Mucosa of descending colon (tissue), 3 donors: ENCODE results near the gene SEPHS1. TPM values are rescaled to one million over a fixed set of nuclear protein-coding genes. Genes with fewer than 3 reads are reported as not detected.

ENCODE experiments used
- ATAC-seq: fragments of 200-7000 bp; cut with Tn5 transposase; one replicate; pipeline ENCODE4 v1.9.1; 2020; ENCODE audit warnings: mild to moderate bottlenecking, moderate library complexity
- DNase-seq, 3 donors: peaks; one replicate each; pipeline ENCODE4 v3.0.0-alpha.2; 2020
- H3K36me3 ChIP-seq: fragments of 200-600 bp; one replicate; pipeline ENCODE4 v1.8.0; 2021; ENCODE audit warnings: low read depth, mild to moderate bottlenecking
- H3K4me1 ChIP-seq: fragments of 200-600 bp; one replicate; pipeline ENCODE4 v1.8.0; 2021; ENCODE audit warnings: low read depth, mild to moderate bottlenecking
- H3K4me3 ChIP-seq: fragments of 200-600 bp; one replicate; pipeline ENCODE4 v1.8.0; 2021; ENCODE audit warnings: mild to moderate bottlenecking
- H3K9me3 ChIP-seq: fragments of 200-600 bp; one replicate; pipeline ENCODE4 v1.8.0; 2021; ENCODE audit warnings: mild to moderate bottlenecking
- intact Hi-C, 2 donors: fragments of 100-400 bp; cut with DNase I in 1 of 2; cut with micrococcal nuclease in 1 of 2; formaldehyde crosslinking; loops; one replicate each; pipeline versions ENCODE4 v1.11.0 to v1.11.1; 2022; cut with DNase I, micrococcal nuclease
- total RNA-seq, 3 donors: library from RNA; stranded (reverse); fragmentation: NEBNext Ultra II Directional in 2 of 3; extraction: Animal tissue kit (Norgen Biotek cat#: 25700) in 2 of 3; gene quantifications; one replicate each; pipeline versions ENCODE4 v1.2.1 to v1.2.4, GENCODE V29; 2021 to 2023
- TF ChIP-seq, protein P1 (sequence below): fragments of 200-600 bp; IDR thresholded peaks from one replicate; pipeline ENCODE4 v1.8.0; 2022; ENCODE audit warnings: antibody characterized with exemption, mild to moderate bottlenecking
- donor health status: DM: no; HTN: no; CAD: no; lungs with moderate emphysema.
- donor health status: DM: no; HTN: no; CAD: no.
- donor health status: DM: no; HTN: yes; CAD: no.

SEPHS1 gene
- total RNA-seq, 3 donors from 2014 or later: 32.3 to 40.3 (median 36.6) TPM

- TF ChIP-seq, protein P1, sequence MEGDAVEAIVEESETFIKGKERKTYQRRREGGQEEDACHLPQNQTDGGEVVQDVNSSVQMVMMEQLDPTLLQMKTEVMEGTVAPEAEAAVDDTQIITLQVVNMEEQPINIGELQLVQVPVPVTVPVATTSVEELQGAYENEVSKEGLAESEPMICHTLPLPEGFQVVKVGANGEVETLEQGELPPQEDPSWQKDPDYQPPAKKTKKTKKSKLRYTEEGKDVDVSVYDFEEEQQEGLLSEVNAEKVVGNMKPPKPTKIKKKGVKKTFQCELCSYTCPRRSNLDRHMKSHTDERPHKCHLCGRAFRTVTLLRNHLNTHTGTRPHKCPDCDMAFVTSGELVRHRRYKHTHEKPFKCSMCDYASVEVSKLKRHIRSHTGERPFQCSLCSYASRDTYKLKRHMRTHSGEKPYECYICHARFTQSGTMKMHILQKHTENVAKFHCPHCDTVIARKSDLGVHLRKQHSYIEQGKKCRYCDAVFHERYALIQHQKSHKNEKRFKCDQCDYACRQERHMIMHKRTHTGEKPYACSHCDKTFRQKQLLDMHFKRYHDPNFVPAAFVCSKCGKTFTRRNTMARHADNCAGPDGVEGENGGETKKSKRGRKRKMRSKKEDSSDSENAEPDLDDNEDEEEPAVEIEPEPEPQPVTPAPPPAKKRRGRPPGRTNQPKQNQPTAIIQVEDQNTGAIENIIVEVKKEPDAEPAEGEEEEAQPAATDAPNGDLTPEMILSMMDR: no peak
- intact Hi-C loops: no loop called here
- Histone ChIP-seq H3K9me3 (no peaks in the 10 kb centered on the region), H3K4me3 (no peak overlapping the region), H3K36me3 (no peaks in the 10 kb centered on the region), H3K4me1 (no peaks in the 10 kb centered on the region)
- DNase-seq (no peak), ATAC-seq (no peak)
These were observed 44.6 kb upstream of the SEPHS1 start for GRCh38 chr10:13392701-13393100.

GRCh38 chr10:13390604-13391522, 42.8 kb upstream of the SEPHS1 start:
- no peak for ATAC-seq
- TF ChIP-seq, protein P1: no peak
- DNase-seq: peak in 1 of 3 donors; percentile 16
- Histone ChIP-seq H3K9me3 (no peaks in the 10 kb centered on the region), H3K4me3 (no peak overlapping the region), H3K36me3 (no peaks in the 10 kb centered on the region), H3K4me1 (no peaks in the 10 kb centered on the region)
- intact Hi-C loops: no loop called here

- Histone ChIP-seq H3K4me1 (peaks cover 8% of the 10 kb centered on the region), H3K4me3 (no peak overlapping the region), H3K9me3 (no peaks in the 10 kb centered on the region), H3K36me3 (no peaks in the 10 kb centered on the region)
- TF ChIP-seq, protein P1: no peak
- no peak for ATAC-seq
- intact Hi-C loops: no loop called here
- no peak for DNase-seq
These were observed 40.6 kb upstream of the SEPHS1 start for GRCh38 chr10:13388478-13389230.

DNA sequence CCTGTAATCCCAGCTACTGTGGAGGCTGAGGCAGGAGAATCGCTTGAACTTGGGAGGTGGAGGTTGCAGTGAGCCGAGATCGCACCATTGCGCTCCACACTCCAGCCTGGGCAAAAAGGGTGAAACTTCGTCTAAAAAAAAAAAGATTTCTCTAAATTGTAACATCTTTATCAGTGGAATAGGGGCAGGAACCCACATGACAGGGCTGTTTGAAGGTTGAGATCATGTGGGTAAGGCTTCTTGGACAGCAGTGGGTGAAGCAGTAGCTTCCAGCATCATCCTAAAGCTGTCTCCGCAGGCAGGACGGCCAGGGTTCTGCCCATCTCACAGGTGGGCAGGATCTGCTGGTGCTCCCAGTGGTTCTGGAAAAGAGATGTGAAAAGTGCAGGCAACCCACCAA, 37.9 kb upstream of the SEPHS1 start:
- TF ChIP-seq, protein P1: no peak
- no peaks in the 10 kb centered on the region for H3K9me3 ChIP-seq
- DNase-seq: no peak
- no peak for ATAC-seq
- H3K4me3 ChIP-seq: no peak overlapping the region
- no peaks in the 10 kb centered on the region for H3K36me3 ChIP-seq
- intact Hi-C loops: no loop called here
- peaks cover 25% of the 10 kb centered on the region for H3K4me1 ChIP-seq

- Histone ChIP-seq H3K9me3 (no peaks in the 10 kb centered on the region), H3K4me1 (peaks cover 28% of the 10 kb centered on the region), H3K36me3 (no peaks in the 10 kb centered on the region), H3K4me3 (no peak overlapping the region)
- DNase-seq (peak; percentile 86 to 88 (median 87)), ATAC-seq (peak; percentile 91)
- TF ChIP-seq, protein P1: no peak
- intact Hi-C loops: no loop called here
These were observed 35.3 kb upstream of the SEPHS1 start for GRCh38 chr10:13383399-13383761.
